Measurements from ENCODE around the gene PAQR8. TPM values are rescaled to one million over a fixed set of nuclear protein-coding genes. Genes with fewer than 3 reads are reported as not detected.

Gene PAQR8
- total and polyA plus RNA-seq, 2 of the 13 experiments (the other 11 are each of a cell fraction or from before 2014, with no cell fraction given): 37.7 to 50.7 TPM

DNA sequence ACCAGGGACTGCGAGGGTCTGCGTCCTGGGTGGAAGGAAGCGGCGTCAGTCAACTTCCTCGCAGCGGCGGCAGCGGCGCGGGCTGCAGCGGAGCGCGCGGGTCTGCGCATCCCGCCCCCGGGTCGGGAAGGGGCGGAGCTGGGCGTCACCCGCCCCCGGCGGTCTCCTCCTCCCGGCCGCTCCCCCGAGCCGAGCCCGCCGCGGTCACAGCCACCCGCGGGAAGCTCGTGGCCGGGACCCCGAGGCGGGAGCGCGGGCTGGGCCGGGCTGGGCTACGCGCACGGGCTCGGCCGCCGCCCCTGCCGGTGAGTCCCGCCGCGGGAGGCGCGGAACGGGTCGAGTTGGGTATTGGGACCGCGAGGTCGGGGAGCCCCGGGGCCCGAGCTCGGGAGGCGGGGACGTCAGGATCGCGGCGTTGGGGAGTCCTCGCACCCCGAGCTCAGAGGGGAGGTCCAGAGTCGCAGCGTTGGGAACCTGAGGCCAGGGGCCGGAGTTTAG lies at the start of gene PAQR8 (continued):
- TF ChIP-seq ZNF616 (CRISPR knock-in tag; IDR thresholded peaks at IDR 0.05; ENCODE audit: low read depth): peak; percentile 95
- no peak for TF ChIP-seq PAX8 (CRISPR knock-in tag; IDR thresholded peaks at IDR 0.05; ENCODE audit: borderline replicate concordance)
- TF ChIP-seq YEATS4 (CRISPR knock-in tag; IDR thresholded peaks at IDR 0.05; ENCODE audit: borderline replicate concordance): peak; percentile 87
- TF ChIP-seq ZKSCAN1 (IDR thresholded peaks at IDR 0.05; ENCODE audit: low read length): no peak
- TF ChIP-seq SP5 (CRISPR knock-in tag; IDR thresholded peaks at IDR 0.05; ENCODE audit: borderline replicate concordance, low read depth): peak; percentile 85
- TF ChIP-seq ZNF746 (CRISPR knock-in tag; IDR thresholded peaks at IDR 0.05): peak; percentile 47; the same call in 1 of the 2 replicates
- TF ChIP-seq MAZ (IDR thresholded peaks at IDR 0.05; ENCODE audit: borderline replicate concordance, low read depth, low read length): no peak
- TF ChIP-seq MAZ (CRISPR knock-in tag; IDR thresholded peaks at IDR 0.05; ENCODE audit: low read depth): peak; percentile 92
- TF ChIP-seq ZNF564 (CRISPR knock-in tag; IDR thresholded peaks at IDR 0.05): peak; percentile 87; the same call in 1 of the 2 replicates
- TF ChIP-seq FOXA3 (CRISPR knock-in tag; IDR thresholded peaks at IDR 0.05): no peak; the same call in 1 of the 2 replicates
- TF ChIP-seq TMF1 (CRISPR knock-in tag; IDR thresholded peaks at IDR 0.05; ENCODE audit: low read depth): peak; percentile 85
- TF ChIP-seq, protein P1, sequence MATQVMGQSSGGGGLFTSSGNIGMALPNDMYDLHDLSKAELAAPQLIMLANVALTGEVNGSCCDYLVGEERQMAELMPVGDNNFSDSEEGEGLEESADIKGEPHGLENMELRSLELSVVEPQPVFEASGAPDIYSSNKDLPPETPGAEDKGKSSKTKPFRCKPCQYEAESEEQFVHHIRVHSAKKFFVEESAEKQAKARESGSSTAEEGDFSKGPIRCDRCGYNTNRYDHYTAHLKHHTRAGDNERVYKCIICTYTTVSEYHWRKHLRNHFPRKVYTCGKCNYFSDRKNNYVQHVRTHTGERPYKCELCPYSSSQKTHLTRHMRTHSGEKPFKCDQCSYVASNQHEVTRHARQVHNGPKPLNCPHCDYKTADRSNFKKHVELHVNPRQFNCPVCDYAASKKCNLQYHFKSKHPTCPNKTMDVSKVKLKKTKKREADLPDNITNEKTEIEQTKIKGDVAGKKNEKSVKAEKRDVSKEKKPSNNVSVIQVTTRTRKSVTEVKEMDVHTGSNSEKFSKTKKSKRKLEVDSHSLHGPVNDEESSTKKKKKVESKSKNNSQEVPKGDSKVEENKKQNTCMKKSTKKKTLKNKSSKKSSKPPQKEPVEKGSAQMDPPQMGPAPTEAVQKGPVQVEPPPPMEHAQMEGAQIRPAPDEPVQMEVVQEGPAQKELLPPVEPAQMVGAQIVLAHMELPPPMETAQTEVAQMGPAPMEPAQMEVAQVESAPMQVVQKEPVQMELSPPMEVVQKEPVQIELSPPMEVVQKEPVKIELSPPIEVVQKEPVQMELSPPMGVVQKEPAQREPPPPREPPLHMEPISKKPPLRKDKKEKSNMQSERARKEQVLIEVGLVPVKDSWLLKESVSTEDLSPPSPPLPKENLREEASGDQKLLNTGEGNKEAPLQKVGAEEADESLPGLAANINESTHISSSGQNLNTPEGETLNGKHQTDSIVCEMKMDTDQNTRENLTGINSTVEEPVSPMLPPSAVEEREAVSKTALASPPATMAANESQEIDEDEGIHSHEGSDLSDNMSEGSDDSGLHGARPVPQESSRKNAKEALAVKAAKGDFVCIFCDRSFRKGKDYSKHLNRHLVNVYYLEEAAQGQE (IDR thresholded peaks at IDR 0.05; ENCODE audit: borderline replicate concordance in 1 of 2, low read depth in 1 of 2, low read length in 2 of 2): 0 out of 4 replicates have a peak, but pooled peaks of 1 of the 2 experiments have one; percentile 24
- TF ChIP-seq THAP11 (CRISPR knock-in tag; IDR thresholded peaks at IDR 0.05): peak; percentile 69
- TF ChIP-seq SIN3B (IDR thresholded peaks at IDR 0.05; ENCODE audit: low read length): no peak
- peak; percentile 75; the same call in 1 of the 2 replicates for TF ChIP-seq ZNF446 (CRISPR knock-in tag; IDR thresholded peaks at IDR 0.05)
- TF ChIP-seq ZNF230 (CRISPR knock-in tag; IDR thresholded peaks at IDR 0.05): peak; percentile 50; the same call in 1 of the 2 replicates
- no peak for TF ChIP-seq ARID2 (CRISPR knock-in tag; IDR thresholded peaks at IDR 0.05; ENCODE audit: borderline replicate concordance)
- TF ChIP-seq RBM22 (optimal IDR thresholded peaks at IDR 0.05; ENCODE audit: low read length): peak; percentile 36
- TF ChIP-seq ZNF235 (CRISPR knock-in tag; IDR thresholded peaks at IDR 0.05; ENCODE audit: borderline replicate concordance): no peak
- no peak; the same call in 1 of the 2 replicates for TF ChIP-seq IRX3 (CRISPR knock-in tag; IDR thresholded peaks at IDR 0.05; ENCODE audit: borderline replicate concordance, low read depth)
- TF ChIP-seq, protein P2, sequence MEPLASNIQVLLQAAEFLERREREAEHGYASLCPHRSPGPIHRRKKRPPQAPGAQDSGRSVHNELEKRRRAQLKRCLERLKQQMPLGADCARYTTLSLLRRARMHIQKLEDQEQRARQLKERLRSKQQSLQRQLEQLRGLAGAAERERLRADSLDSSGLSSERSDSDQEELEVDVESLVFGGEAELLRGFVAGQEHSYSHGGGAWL (CRISPR knock-in tag; IDR thresholded peaks at IDR 0.05): peak; percentile 56; the same call in 1 of the 2 replicates
- no peak for TF ChIP-seq ZNF550 (CRISPR knock-in tag; IDR thresholded peaks at IDR 0.05; ENCODE audit: borderline replicate concordance)
- TF ChIP-seq, protein P3, sequence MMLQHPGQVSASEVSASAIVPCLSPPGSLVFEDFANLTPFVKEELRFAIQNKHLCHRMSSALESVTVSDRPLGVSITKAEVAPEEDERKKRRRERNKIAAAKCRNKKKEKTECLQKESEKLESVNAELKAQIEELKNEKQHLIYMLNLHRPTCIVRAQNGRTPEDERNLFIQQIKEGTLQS (CRISPR knock-in tag; IDR thresholded peaks at IDR 0.05): 0 out of 2 replicates have a peak, but pooled peaks have one; percentile 4
- TF ChIP-seq ASH2L (IDR thresholded peaks at IDR 0.05; ENCODE audit: insufficient read length, low read depth, low read length): peak; percentile 65
- TF ChIP-seq GABPA (IDR thresholded peaks at IDR 0.05; ENCODE audit: low read depth, low read length): peak; percentile 43; the same call in 1 of the 2 replicates
- TF ChIP-seq GABPA (CRISPR knock-in tag; IDR thresholded peaks at IDR 0.05; ENCODE audit: low read depth): peak; percentile 50
- peak; percentile 82; the same call in 1 of the 2 replicates for TF ChIP-seq SALL2 (CRISPR knock-in tag; IDR thresholded peaks at IDR 0.05)
- TF ChIP-seq AGO1 (IDR thresholded peaks at IDR 0.05; ENCODE audit: low read depth, low read length, poor library complexity, severe bottlenecking): no peak
